Measurements from ENCODE around the gene LOXHD1.

The LOXHD1 gene

GRCh38 chr18:46570134-46570533 lies 86.9 kb downstream of the LOXHD1 start:
- DNase-seq: no peak

- DNase-seq: no peak
These were observed 87.8 kb downstream of the LOXHD1 start for GRCh38 chr18:46569211-46569610.

- no peak for DNase-seq
These were observed 89.8 kb downstream of the LOXHD1 start for GRCh38 chr18:46567196-46567595.

GRCh38 chr18:46566111-46566510 lies 90.9 kb downstream of the LOXHD1 start:
- no peak for DNase-seq

GRCh38 chr18:46565256-46565655 lies 91.8 kb downstream of the LOXHD1 start:
- DNase-seq: no peak

GRCh38 chr18:46563317-46563716 lies 93.7 kb downstream of the LOXHD1 start:
- no peak for DNase-seq

- no peak for DNase-seq
These were observed 94.3 kb downstream of the LOXHD1 start for GRCh38 chr18:46562674-46563192.

GRCh38 chr18:46560671-46561045 lies 96.4 kb downstream of the LOXHD1 start:
- DNase-seq: no peak

GRCh38 chr18:46559946-46560670 lies 96.9 kb downstream of the LOXHD1 start:
- DNase-seq: no peak

GRCh38 chr18:46559296-46559695 lies 97.7 kb downstream of the LOXHD1 start:
- DNase-seq: no peak

GRCh38 chr18:46556590-46557206 lies 100.3 kb downstream of the LOXHD1 start:
- no peak for DNase-seq

- no peak for DNase-seq
These were observed 101.3 kb downstream of the LOXHD1 start for GRCh38 chr18:46555724-46556123.

GRCh38 chr18:46555213-46555612 lies 101.8 kb downstream of the LOXHD1 start:
- DNase-seq: no peak

- no peak for DNase-seq
These were observed 102.5 kb downstream of the LOXHD1 start for GRCh38 chr18:46554406-46555080.

- no peak for DNase-seq
These were observed 106.4 kb downstream of the LOXHD1 start for GRCh38 chr18:46550609-46551008.

- no peak for DNase-seq
These were observed 109.5 kb downstream of the LOXHD1 start for GRCh38 chr18:46547520-46547919.

- DNase-seq: no peak
These were observed 110.8 kb downstream of the LOXHD1 start for GRCh38 chr18:46546111-46546640.

GRCh38 chr18:46542545-46542944 lies 114.5 kb downstream of the LOXHD1 start:
- DNase-seq: no peak

- DNase-seq: no peak
These were observed 115.3 kb downstream of the LOXHD1 start for GRCh38 chr18:46541626-46542189.

- no peak for DNase-seq
These were observed 118.6 kb downstream of the LOXHD1 start for GRCh38 chr18:46538376-46538775.

GRCh38 chr18:46536215-46536874 lies 120.7 kb downstream of the LOXHD1 start:
- DNase-seq: no peak

GRCh38 chr18:46531482-46531881 lies 125.5 kb downstream of the LOXHD1 start:
- no peak for DNase-seq

GRCh38 chr18:46528037-46528436 lies 129.0 kb downstream of the LOXHD1 start:
- DNase-seq: no peak
